Colonic mucosa (tissue), 4 donors: Measurements from ENCODE around the gene TRIM67. TPM values are rescaled to one million over a fixed set of nuclear protein-coding genes. Genes with fewer than 3 reads are reported as not detected.

Experiments used
- DNase-seq: peaks from one replicate; pipeline ENCODE4 v3.0.0-alpha.2; 2020
- H3K27ac ChIP-seq: fragments of 200-600 bp; one replicate; pipeline ENCODE4 v1.8.0; 2021
- H3K27me3 ChIP-seq: fragments of 200-600 bp; one replicate; pipeline ENCODE4 v1.8.0; 2021
- H3K36me3 ChIP-seq: fragments of 200-600 bp; one replicate; pipeline ENCODE4 v1.8.0; 2021
- H3K4me1 ChIP-seq: fragments of 200-600 bp; one replicate; pipeline ENCODE4 v1.8.0; 2021; ENCODE audit warnings: mild to moderate bottlenecking
- H3K4me3 ChIP-seq: fragments of 200-600 bp; one replicate; pipeline ENCODE4 v1.8.0; 2021
- H3K9ac ChIP-seq, 2 donors: one replicate each; pipeline ENCODE4 v1.7.0; 2013; ENCODE audit warnings: control low read depth in 2 of 2, low read depth in 2 of 2, low read length in 2 of 2
- H3K9me3 ChIP-seq: fragments of 200-600 bp; one replicate; pipeline ENCODE4 v1.8.0; 2021
- intact Hi-C: fragments of 100-400 bp; cut with DNase I; formaldehyde crosslinking; loops from one replicate; pipeline ENCODE4 v1.14.1; 2022
- total RNA-seq, 2 donors: library from RNA; stranded (reverse); fragmentation: NEBNext Ultra II Directional in 1 of 2; extraction: Animal tissue kit (Norgen Biotek cat#: 25700) in 1 of 2; gene quantifications; one replicate each; pipeline ENCODE4 v1.2.1, GENCODE V29; 2021
- TF ChIP-seq, protein P1 (sequence below): fragments of 200-600 bp; IDR thresholded peaks from one replicate; pipeline ENCODE4 v1.8.0; 2022; ENCODE audit warnings: antibody characterized with exemption, mild to moderate bottlenecking
- donor health status: healthy.
- donor health status: DM: no; HTN: no; CAD: no.
- donor health status: DM: no; HTN: no; CAD: no.

The TRIM67 gene
- total RNA-seq, 2 donors from 2014 or later, result 0.03 TPM; not detected in 1

DNA sequence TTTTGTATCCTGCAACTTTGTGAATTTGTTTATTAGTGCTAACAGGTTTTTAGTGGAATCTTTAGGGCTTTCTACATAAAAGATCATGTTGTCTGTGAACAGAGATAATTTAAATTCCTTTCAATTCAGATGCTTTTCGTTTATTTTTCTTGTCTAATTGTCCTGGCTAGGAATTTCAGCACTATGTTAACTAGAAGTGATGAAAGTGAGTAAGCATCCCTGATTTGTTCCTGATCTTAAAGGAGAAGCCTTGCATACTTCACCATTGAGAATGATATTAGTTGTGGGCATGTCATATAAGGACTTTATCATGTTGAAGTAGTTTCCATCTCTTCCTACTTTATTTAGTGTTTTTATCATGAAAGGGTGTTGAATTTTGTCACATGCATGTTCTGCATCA is 23.6 kb upstream of the TRIM67 start:
- H3K36me3 ChIP-seq, result no peaks in the 10 kb centered on the region
- no peak overlapping the region for H3K27ac ChIP-seq
- DNase-seq, result no peak
- no peaks in the 10 kb centered on the region for H3K4me1 ChIP-seq
- intact Hi-C loops, result no loop called here
- H3K27me3 ChIP-seq, result no peaks in the 10 kb centered on the region
- no peak overlapping the region for H3K4me3 ChIP-seq
- H3K9ac ChIP-seq, result no peak overlapping the region
- TF ChIP-seq, protein P1, sequence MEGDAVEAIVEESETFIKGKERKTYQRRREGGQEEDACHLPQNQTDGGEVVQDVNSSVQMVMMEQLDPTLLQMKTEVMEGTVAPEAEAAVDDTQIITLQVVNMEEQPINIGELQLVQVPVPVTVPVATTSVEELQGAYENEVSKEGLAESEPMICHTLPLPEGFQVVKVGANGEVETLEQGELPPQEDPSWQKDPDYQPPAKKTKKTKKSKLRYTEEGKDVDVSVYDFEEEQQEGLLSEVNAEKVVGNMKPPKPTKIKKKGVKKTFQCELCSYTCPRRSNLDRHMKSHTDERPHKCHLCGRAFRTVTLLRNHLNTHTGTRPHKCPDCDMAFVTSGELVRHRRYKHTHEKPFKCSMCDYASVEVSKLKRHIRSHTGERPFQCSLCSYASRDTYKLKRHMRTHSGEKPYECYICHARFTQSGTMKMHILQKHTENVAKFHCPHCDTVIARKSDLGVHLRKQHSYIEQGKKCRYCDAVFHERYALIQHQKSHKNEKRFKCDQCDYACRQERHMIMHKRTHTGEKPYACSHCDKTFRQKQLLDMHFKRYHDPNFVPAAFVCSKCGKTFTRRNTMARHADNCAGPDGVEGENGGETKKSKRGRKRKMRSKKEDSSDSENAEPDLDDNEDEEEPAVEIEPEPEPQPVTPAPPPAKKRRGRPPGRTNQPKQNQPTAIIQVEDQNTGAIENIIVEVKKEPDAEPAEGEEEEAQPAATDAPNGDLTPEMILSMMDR, result no peak
- H3K9me3 ChIP-seq, result no peaks in the 10 kb centered on the region

DNA sequence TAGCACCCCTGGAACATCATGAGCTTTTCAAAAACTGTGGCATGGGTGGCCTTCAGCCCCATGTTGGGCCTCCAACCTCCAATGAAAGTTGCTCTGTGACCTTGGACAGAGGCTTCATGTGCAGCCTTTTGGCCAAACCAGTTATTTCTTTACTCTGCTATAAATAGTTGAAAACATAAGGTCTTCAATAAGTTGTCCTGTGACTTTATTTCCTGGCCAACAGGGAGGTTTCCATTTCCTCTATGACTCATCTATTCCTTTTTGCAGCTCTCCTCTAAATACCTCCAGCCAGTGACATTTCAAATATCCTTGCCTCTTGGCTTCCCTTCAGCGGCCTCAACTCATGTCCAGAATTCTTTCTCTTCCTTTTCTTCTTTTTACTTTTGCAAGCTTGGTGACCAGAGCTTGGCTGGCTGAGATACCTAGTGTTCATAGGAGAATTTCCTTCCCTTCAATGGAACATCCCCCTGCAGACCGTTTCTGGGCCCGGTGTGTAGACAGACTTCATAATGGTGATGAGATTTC is 22.7 kb upstream of the TRIM67 start:
- TF ChIP-seq, protein P1, result no peak
- no peak overlapping the region for H3K27ac ChIP-seq
- intact Hi-C loops, result no loop called here
- no peaks in the 10 kb centered on the region for H3K36me3 ChIP-seq
- no peak overlapping the region for H3K9ac ChIP-seq
- no peak overlapping the region for H3K4me3 ChIP-seq
- H3K9me3 ChIP-seq, result no peaks in the 10 kb centered on the region
- DNase-seq, result no peak
- H3K4me1 ChIP-seq, result no peaks in the 10 kb centered on the region
- H3K27me3 ChIP-seq, result no peaks in the 10 kb centered on the region

DNA sequence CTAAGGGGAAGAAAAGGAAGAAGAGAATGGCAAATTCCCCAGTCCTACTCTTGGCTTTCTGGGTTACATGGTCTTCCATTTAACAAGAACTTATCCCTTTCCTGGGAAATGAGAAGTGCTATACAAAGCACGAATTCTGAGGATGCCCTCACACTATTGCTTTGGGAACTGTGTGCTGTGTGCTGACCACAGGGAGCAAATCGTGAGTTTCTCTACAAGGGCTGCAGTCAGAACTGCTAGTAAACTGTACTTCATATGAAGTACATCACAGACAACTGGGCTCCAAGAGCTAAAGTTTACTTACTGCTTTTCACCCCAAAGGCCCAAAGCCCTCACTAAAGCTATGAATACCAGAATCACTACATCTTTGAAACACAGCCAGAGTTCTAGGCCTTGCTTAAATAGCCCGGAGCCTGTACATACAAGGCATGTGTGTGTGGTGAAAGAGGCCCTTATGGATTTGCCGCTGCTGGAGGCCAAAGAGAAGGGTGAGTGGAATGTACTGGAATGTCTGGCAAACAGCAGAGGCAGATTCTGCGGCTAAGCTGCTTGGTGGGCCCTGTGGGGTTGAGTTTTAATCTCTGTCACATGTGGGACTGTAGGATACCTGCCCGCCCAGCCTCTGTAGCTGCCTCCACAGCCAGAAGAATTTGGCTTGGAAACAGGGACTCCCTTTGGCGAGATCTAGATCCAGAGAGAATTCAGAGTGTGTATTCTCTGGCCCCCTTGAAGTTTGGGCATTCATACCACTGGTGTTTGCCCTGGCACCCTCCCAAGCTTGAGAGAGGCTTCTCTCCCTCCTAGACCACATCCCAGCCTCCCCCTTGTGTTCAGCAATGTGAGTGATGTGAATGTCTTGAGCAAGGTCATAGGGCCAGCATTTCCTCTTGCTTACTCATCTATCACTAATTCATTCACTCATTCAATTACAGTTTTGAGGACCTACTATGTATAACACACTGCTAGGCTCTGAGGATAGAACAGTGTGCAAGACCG is 21.9 kb upstream of the TRIM67 start:
- DNase-seq, result no peak
- no peak overlapping the region for H3K4me3 ChIP-seq
- H3K27ac ChIP-seq, result no peak overlapping the region
- no peak overlapping the region for H3K9ac ChIP-seq
- no peaks in the 10 kb centered on the region for H3K27me3 ChIP-seq
- intact Hi-C loops, result no loop called here
- TF ChIP-seq, protein P1, result no peak
- H3K36me3 ChIP-seq, result no peaks in the 10 kb centered on the region
- H3K9me3 ChIP-seq, result no peaks in the 10 kb centered on the region
- H3K4me1 ChIP-seq, result no peaks in the 10 kb centered on the region

- H3K4me1 ChIP-seq, result no peaks in the 10 kb centered on the region
- no peak overlapping the region for H3K4me3 ChIP-seq
- no peaks in the 10 kb centered on the region for H3K36me3 ChIP-seq
- H3K9ac ChIP-seq, result no peak overlapping the region
- no peak overlapping the region for H3K27ac ChIP-seq
- no peak for DNase-seq
- no peaks in the 10 kb centered on the region for H3K27me3 ChIP-seq
- no peaks in the 10 kb centered on the region for H3K9me3 ChIP-seq
- TF ChIP-seq, protein P1, result no peak
- intact Hi-C loops, result no loop called here
These were observed 17.3 kb upstream of the TRIM67 start for GRCh38 chr1:231144416-231145193.

- TF ChIP-seq, protein P1, result no peak
- intact Hi-C loops, result no loop called here
- H3K27me3 ChIP-seq, result no peaks in the 10 kb centered on the region
- H3K4me3 ChIP-seq, result no peak overlapping the region
- no peaks in the 10 kb centered on the region for H3K9me3 ChIP-seq
- DNase-seq, result no peak
- H3K36me3 ChIP-seq, result no peaks in the 10 kb centered on the region
- no peaks in the 10 kb centered on the region for H3K4me1 ChIP-seq
- no peak overlapping the region for H3K9ac ChIP-seq
- H3K27ac ChIP-seq, result no peak overlapping the region
These were observed 14.0 kb upstream of the TRIM67 start for GRCh38 chr1:231147896-231148295.
